NCI-H187 (cell line): Measurements from ENCODE around the gene SPG11.
"Not testable (repeated sequence)": the region's sequence is repeated elsewhere in the genome, so short reads cannot be mapped to it uniquely, and the experiment has no call there.

Source experiments
- DNase-seq, 2 experiments: peaks; one replicate each; lab custom pipeline; 2025; lab: John Stamatoyannopoulos, UW

SPG11 gene

DNA sequence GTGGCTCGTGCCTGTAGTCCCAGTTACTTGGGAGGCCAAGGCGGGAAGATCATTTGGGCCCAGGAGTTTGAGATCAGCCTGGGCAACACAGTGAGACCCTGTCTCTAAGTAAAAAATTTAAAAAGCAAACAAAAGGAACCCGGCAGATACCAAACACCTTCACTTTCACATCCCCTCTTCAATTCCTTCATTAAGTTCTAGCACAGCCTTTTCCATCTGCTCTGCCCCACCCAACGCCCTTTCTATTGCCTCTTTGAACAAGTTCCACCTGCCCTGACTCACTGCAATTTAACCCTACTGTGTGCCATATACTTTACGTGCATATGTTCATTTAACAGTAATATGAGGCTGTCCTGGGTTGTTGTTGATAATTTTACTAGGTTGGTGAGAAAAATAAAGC is 12.4 kb upstream of the SPG11 start:
- no peak for DNase-seq

DNA sequence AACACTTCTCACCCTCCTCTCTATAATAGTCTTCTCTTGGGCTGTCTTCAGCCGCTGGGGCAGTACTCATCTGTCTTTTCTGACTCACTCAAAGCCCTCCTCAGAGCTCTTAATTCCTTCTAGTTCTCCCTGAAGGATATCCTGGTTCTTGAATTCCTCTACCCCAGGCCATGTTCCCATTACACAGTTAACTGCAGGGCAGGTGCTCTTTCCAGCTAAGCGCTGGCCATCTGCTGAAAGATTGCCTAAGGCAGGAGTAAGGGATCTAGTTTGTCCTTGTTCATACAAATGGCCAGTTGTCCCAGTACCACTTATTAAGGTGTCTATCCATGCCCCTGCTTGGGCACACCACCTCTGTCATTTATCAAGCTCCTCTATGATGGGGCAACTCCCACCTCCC is 10.2 kb upstream of the SPG11 start:
- DNase-seq = no peak

DNA sequence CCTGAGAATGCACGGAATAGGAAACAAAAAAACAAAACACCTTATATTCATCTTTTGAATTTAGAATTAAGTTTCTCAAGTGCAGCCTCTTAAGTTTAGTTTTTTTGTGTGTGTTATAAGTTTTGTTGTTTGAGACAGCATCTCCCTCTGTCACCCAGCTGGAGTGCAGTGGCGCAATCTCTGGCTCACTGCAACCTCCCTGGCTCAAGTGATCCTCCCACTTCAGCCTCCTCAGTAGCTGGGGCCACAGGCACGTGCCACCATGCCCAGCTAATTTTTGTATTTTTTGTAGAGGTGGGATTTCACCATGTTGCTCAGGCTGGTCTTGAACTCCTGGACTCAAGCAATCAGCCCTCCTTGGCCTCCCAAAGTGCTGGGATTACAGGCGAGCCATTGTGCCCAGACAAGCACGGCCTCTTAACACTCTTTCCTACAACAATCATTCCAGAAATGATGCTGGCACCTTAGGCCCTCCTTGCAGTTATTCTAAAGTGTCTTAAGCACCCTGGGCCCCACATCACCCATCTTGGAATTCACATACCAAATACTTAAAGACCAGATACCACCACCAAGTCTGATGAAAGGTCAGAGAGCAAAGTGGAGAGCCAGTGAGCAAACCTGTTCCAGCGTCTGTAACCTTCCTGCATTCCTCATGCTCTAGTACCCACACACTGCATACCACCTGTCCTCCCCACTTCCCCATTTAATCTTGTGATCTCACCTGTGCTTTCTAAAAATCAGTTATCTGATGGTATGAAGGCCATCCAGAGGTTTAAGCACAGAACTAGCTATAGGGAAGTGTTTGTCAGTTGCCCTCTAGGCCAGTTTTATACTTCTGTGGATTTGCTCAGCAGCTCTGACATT is 6.9 kb upstream of the SPG11 start:
- no peak for DNase-seq

DNA sequence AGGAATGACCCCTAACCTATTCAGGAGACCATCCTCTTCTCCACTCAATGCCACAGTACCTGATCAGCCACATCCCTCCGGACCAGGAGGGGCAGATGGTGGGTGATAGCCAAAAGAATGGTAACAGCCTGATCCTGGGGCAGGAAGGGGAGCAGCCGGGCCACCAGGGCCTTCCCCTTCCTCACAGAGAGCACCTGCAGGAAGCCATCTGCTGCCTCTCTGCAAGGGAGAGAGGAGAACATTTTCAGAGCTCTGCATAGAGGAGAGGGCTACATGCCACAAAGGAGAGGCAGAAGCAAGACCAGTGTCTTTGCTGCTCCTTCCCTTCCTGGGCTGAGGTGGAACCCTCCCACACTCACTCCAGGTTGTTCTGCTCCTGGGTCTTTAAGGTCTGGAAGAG is 5.5 kb upstream of the SPG11 start:
- no peak for DNase-seq

DNA sequence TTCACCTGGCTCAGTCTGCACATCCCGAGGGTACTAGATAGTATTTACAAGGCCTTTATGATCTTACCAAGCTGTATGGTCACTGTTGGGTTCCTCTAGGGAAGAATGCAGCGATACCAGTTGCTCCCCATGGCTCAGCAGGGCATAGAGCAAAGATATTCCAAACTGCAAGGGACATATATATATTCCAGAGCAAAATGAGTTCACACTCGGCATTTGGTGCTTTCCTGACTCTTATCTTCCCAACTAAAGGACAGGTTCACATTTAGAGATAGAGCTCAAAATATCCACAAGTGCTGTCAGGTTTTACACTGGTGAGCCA is 3.5 kb upstream of the SPG11 start:
- DNase-seq = no peak

DNA sequence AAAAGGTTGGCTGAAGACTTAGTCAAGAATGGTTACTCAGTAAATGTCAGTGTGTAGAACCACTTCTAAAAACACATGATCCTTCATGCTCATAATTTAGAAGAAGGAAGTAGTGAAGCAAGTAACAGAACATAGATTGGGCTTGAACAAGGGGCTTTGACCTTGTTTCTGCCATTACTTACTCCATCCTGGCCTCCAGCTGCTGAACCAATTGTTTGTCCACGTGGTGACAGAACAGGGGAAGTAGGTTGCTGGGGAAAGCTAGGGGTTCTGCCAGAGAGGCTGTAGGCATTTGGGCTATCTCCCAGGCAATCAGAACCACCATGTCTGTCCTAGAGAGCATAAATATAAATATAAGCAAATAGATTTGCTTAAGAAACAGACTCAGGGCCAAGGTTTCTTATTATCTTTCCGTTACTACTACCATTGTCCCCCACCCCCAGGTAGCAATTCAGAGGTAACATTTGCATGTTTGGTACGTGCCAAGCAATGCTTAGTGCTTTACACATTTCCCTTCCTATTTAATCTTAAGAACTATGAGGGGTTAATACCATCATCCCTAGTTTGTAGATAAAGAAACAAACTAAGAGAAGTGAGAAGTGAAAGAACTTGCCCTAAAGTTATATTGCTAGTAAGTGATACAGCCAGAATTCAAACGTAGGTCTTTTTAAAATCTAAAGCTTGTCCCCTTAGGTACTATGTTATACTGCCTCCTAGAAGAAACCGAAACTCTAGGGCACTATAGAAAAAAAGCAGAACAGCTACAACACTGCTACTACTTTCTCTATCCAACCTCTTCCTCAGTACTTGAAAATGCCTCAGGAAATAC is 3.0 kb upstream of the SPG11 start:
- DNase-seq = no peak

DNA sequence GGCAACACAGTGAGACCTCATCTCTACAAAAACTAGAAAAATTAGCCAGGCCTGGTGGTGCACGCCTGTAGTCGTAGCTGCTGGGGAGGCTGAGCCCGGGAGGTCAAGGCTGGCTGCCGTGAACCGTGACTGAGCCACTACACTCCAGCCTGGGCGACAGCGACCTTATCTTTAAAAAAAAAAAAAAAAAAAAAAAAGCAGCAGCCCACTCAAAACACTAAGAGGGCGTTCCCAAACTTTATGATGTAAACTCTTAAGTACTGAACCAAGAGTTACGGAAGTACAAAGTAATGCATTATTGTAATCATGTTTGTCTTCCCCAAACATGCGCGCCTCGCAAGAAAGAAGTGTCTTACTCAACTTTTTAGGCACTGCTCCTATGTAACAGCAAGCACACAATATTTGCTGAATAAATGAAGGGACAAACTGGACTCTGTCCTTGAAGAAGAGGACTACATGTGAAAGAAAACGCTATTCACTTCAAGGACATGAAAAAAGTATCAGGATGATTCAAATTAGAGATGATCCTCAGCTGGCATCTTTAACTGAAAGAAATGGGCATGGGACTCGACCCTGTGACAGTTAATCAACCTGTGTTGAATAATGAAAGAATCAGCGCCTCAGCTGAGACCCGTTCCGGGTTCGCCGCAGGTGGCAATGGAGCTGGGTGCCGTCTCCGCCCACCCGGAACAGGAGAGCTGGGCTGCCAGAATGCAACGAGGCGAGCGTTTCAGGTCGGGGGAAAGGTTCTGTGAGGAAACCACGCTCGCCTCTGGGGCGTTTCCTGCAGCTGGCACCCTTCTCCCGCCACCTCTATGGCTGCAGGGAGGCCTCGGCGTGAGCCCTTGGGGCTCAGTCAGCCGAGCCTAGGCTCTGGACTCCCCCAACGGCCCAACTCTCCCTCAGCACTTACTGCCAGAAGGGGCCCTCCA is 718 bp downstream of the SPG11 start:
- peak in 1 of 2 experiments; percentile 6 for DNase-seq

DNA sequence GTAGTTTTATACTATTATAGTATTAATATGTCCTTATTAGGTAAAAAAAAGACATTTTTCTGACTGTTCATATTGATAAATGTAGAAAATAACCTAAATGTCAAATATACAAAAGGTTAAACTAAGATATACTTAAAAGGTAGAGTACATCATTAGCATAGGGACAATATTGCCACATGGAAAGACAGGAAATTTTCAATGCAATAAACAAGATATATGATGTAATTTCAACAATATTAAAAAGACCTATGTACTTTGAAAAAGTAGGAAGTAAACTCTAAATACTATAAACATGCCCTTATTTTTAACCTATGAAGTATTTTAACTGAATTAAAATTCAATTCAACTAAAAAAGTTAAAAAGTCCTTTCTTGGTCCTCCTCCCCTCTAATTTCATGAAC is 1.9 kb downstream of the SPG11 start:
- DNase-seq = no peak

DNA sequence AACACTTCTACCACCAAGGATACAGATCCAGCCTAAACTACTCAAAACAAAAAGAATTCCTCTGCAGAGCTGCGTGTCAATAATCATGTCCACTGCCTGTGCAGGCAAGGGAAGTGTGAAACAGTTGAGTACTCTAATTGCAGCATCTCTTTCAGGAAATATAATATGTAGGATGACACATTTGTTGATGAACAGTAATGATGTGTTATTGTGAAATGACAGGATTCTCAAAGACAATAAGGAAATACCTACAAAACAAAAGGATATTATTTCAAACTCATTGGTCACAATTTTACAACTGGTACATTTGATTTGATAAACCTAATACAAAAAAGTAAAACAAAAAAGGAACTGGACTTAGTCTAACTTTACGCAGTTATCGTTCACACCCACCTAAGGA is 4.4 kb downstream of the SPG11 start:
- DNase-seq = no peak

DNA sequence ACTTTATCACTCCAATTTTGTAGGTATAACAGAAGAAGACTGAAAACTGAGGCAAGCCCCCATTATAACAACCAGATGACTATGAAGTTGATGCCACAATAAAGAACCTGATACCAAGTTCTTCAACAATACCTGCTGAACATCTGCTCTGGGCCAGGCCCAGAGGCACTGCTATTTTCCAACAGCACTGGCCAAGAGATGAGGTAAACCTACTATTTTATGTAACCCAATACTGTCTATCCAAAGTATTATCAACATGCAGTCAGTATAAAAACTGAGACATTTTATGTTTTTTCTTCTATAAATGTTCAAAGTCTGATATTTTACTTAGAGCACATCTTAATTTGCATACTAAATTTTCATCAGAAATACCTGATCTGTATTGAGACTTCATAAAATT is 6.1 kb downstream of the SPG11 start:
- no peak for DNase-seq

DNA sequence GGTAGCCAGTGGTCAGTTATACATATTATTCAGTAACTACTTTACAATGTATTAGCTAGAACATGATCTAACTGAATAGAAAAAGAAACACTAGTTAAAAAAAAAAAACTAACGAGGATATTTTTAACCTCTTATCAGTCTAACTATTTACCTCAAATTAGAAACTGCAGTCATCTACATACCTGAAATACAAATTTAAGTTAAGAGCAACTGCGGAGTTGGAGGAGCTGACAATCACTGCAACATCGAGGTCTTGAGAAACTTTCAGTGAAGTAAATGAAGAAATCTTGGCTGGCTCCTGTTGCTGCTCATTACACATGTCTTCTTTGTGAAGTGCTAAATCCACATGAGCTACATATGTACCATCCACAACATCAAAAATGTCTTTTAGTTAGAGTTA is 6.5 kb downstream of the SPG11 start:
- DNase-seq = no peak

DNA sequence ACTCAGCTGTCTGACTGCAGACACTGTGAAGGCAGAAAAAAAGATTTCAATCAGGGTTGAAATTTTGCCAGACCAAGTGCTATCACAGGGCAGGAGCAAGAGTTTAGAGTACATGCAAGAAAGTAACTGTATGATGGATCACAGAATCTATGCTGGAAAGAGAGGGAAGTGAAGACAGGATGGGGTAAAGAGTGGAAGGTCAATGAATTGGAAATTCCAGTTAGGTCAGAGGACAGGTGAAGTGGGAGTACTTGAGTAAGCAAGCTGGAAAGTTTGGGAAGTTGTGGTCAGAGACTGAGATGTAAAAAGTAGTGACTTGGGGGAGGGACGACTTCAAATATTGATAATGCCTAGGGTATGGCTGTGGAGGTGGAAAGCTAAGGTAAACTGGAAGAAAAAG is 7.2 kb downstream of the SPG11 start:
- DNase-seq = no peak

DNA sequence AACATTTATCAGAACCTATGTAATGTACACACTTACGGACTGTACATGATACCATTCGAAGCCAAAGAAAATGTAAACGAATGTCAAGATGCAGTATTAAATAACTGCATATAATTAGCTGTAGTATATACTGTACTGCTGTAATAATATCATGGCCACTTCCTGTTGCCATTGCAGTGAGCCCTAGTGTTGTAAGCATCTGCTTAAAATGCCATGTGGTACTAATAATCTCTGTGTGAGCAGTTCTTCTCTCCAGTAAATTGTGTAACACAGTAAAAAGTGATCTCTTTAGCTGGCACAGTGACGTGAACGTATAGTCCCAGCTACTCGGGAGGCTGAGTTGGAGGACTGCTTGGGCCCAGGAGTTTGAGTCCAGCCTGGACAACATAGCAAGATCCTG is 8.6 kb downstream of the SPG11 start:
- DNase-seq = no peak

DNA sequence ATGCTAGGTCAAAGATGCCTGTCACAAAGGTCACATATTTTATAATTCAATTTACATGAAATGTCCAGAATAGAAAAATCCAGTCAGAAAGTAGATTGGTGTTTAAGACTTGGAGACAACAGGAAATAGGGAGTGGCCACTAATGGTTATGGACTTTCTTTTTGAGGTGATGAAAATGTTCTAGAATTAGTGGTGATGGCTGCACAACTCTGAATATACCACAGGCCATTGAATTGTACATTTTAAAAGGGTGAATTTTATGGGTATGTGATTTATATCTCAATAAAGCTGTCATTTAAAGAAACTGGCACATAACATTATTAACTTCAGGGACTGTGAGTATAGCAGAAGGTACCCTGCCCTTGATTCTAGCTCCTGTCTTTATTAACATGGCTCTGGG is 15.8 kb downstream of the SPG11 start:
- DNase-seq = no peak

DNA sequence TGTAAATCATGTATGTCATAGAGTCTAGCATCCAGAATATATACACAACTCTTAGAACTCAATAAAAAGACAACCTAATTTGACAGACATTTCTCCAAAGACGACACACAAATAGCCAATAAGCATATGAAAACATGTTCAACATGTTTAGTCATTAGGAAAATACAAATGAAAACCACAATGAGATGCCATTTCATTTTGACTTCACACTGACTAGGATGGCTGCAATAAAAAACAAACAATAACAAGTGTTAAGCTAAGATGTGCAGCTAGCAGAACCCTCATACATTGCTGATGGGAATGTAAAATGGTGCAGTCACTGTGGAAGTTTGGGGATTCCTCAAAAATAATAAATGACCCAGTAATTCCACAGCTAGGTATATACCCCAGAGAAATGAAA is 16.4 kb downstream of the SPG11 start:
- DNase-seq = no peak

DNA sequence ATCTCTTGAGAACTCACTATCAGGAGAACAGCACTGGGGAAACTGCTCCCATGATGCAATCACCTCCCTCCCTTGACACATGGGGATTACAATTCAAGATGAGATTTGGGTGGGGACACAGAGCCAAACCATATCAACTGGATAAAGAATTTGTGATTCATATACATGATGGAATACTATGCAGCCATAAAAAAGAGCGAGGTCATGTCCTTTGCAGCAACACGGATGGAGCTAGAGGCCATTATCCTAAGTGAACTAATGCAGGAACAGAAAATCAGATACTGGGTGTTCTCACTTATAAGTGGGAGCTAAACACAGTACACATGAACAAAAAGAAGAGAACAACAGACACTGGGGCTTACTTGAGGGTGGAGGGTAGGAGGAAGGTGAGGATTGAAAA is 17.0 kb downstream of the SPG11 start:
- DNase-seq = no peak

DNA sequence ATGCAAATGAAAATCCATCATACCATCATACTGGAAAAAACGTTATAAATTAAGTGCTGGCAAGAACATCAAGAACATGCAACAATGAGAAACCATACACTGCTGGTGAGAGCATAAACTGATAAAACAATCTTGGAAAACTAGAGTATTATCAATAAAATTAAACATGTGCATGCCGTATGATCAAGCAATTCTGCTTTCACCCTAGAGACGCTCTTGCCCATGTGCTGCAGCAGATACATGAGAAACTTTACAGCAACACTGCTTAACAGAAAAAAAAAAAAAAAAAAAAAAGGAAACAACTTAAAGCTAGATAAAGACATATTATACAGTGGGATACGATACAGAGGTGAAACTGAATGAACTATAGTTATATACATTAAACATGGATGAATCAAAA is 21.8 kb downstream of the SPG11 start:
- DNase-seq = no peak

DNA sequence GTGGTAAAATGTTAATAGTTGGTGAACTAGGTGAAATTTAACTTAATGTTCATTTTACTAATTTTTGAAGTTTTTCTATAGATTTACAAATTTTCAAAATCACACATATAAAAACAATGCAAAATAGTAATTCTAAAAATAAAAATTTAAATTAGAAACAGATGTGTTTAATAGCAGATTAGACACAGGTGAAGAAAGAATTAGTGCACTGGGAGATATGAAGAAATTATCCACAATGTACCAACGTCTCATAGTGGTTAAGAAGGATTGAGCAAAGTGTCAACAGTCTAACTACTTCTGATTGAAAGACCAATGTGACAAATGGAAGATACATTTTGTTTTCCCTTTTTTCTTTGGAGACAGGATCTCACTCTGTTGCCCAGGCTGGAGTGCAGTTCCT is 26.5 kb downstream of the SPG11 start:
- no peak for DNase-seq

DNA sequence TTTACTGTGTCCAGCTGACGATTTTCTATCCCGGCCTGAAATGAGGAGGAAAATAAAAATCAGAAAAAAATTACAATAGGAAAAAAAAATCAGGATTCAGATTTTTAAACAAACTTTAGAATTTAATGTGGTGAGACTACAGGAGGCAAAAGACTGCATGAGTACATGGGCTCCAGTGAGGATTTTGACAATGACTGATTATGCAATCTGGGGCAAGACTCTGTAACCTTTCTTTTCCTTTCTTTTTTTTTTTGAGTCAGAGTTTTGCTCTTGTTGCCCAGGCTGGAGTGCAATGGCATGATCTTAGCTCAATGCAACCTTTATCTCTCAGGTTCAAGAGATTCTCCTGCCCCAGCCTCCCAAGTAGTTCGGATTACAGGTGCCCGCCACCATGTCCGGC is 29.9 kb downstream of the SPG11 start:
- DNase-seq = no peak

DNA sequence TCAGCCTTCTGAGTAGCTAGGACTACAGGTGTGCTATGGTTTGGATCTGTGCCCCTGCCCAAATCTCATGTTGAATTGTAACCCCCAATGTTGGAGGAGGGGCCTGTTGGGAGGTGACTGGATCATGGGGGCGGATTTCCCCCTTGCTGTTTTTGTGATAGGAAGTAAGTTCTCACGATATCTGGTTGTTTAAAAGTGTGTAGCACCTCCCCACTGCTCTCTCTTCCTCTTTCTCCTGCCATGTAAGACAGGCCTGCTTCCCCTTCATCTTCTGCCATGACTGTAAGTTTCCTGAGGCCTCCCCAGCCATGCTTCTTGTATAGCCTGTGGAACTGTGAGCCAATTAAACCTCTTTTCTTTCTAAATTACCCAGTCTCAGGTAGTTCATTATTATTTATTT is 38.2 kb downstream of the SPG11 start:
- not testable (repeated sequence) for DNase-seq

DNA sequence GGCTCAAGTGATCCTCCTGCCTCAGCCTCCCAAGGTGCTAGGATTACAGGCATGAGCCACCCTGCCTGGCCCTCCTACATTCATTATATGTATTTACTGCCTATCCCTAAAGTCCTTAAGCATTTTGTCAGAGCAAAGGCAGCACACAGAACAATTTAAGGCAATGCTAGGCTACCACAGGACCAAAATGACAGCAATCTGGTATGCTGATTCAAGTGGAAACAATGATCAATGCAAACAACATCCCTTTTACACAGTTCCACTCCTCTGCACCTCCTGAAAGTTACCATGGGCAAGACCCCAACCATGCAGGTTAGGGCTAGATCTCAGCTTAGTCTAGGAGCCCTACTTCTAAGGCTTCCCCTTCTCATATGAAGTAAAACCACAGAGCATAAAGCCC is 40.3 kb downstream of the SPG11 start:
- DNase-seq = no peak

DNA sequence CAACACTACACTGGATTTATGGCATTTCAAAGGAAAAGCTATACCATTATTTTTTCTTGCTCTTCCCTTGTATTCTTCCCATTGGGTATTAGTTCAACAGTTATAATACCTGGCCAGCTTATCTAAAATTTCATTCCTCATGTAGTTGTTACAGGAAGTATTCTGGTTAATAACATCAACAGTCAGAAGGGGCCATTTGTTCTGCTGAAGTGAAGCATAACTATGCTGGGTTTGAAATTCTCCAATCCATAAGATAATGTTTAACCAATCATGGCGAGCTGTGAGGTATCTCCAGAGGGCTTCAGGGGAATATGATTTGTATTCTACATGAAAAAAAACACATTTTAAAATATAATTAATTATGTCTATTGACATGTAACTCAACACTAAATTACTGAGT is 43.4 kb downstream of the SPG11 start:
- no peak for DNase-seq

DNA sequence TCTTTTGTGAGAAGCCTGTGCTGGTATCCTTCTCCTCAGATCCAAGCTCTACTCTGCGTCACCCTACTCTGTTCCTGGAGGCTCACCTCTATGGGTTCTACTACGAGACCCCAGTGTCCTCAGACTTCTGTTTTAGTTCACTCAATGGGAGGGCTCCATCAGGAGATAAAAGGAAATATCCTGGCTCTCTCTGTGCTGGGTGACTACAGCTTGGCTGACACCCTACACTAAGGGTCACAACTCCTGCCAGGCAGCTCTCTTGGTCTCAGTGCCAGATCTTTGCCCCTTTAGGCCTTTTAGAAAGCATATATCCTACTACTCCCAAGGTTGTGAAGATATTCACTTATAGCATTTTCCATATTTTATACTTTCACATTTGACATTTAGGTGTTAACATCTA is 46.5 kb downstream of the SPG11 start:
- no peak for DNase-seq
